Erythroblast (primary cell): Measurements from ENCODE around the gene NPIPB9.
"Not testable (repeated sequence)": the region's sequence is repeated elsewhere in the genome, so short reads cannot be mapped to it uniquely, and the experiment has no call there.

Source experiments
- DNase-seq, 2 experiments: peaks; one replicate each; lab custom pipeline; 2025; lab: John Stamatoyannopoulos, UW

The NPIPB9 gene

GRCh38 chr16:28751487-28751886, at the start of gene NPIPB9:
NPIPB9 (plus strand) TSS chr16:28751787.
- not testable (repeated sequence) for DNase-seq

- not testable (repeated sequence) for DNase-seq
Observed at GRCh38 chr16:28704246-28704645, 47.3 kb upstream of the NPIPB9 start.

DNA sequence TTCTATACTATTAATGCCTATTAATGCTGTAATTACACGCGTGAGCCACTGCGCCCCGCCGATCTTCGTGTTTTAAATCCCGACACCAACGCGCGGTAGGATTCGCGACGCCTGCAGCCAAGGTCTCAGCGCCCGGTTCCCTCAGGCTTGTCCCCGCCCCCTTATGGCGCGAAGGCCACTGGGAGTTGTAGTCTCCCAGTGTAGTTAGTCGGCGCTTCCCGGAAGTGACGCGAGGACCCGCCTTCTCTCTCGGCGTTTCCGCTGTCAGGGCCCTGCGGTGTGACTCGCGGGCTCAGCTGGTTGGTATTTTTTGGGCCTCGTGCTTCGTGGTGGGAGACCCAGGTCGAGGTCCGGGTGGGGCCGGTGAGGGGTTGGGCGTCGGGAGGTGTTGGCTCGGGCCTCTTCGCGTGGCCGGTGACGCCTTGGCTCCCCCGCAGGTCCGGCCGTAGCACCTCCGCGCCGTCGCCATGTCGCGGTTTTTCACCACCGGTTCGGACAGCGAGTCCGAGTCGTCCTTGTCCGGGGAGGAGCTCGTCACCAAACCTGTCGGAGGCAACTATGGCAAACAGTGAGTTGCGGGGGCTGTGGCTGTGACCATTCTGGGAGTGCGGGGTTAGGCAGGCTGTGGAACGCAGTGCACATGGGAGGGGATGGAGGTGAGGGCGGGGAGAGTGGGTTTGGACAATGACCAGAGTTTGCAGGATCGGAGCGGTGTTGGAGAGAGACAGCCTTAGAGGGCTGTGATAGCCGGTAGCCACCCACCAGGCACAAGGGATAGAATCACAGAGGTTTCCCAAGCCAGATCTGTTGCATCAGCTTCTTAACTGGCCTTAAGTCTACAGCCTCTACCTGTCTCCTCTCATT, 40.1 kb upstream of the NPIPB9 start, which contains the start of gene EIF3C:
Gene EIF3C (plus strand): TSS at position 245 of the 864 bp plus-strand sequence. CDS start 223 bp downstream, at position 468.
- not testable (repeated sequence) for DNase-seq

- DNase-seq = not testable (repeated sequence)
Observed at GRCh38 chr16:28722852-28723650, 28.5 kb upstream of the NPIPB9 start.

DNA sequence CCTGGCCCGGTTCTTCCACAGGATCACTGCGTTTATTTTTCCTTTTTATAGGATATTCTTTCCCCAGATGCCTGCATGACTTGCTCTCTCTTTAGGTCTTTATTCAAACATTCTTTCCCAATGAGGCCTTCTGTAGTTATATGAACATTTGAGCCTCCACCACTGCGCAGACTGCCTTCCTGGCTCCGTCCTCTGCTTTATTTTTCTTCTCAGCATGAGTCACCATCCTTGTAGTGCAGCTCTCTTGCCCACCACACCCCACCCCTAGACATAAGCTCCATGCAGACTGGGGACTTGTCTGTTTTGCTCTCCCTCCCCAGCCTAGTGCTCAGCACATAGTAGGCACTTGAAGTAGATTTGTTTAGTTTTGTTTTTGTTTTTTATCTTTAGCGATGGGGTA, 20.3 kb upstream of the NPIPB9 start:
- not testable (repeated sequence) for DNase-seq

DNA sequence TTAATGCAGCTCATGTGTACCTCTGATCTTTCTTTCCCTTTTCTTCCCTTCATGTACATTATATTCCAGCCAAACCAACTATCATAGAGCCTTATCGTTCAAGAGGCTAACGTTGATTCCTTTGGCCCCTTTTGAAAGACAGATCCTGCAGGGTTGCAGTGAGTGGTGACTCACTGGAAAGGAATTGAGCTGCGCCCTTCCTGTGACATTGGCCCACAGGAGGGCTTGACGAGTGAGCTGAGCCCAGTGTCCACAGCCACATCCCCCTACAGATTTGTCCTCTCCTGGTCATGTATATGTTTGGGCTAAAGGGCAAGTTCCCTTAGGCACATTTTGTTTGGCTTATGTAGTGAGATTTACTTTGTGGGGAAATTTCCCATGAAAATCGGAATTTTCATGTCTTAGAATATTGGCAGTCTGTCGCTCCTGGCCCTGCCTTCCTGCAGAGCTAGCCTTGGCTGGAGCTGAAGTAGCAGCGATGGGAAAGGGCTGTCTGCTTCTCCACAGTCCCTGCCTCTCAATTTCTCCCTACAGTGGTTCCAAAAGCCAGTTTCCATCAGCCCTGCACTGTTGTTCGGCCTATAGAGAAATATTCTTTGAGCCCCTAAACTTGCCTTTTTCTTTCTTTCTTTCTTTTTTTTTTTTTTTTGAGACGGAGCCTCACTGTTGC, 19.0 kb upstream of the NPIPB9 start:
- DNase-seq = not testable (repeated sequence)

GRCh38 chr16:28739787-28740186, 11.8 kb upstream of the NPIPB9 start:
- not testable (repeated sequence) for DNase-seq

DNA sequence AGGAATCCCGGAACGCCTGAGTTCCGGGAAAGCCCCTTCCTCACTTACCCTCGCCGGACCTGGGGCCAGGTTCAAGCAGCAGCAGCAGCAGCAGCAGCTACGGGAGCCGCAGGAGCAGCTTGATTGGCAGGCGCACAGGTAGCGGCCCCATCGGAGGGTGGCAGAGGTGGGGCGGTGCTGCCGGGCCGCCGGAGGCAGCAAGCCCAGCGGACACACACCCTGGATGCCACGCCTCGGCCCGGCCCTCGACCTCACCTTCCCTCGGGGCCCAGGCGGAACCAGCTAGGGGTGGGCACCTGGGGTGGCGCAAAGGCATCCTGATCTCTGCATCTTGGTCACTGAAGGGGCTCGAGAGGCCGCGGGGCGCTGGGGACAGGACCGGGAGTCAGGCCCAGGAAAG, 11.0 kb upstream of the NPIPB9 start:
- DNase-seq = not testable (repeated sequence)

DNA sequence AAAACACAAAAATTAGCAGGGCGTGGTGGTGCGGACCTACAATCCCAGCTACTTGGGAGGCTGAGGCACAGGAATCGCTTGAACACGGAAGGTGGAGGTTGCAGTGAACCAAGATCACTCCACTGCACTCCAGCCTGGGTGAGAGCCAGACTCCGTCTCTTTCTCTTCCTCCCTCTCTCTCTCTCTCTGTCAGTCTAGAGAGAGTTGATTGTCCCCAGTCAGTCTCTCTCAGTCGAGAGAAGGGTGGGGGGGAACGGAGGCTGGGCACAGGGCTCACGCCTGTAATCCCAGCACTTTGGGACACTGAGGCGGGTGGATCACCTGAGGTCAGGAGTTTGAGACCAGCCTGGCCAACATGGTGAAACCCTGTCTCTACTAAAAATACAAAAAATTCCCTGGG, 10.3 kb upstream of the NPIPB9 start:
- not testable (repeated sequence) for DNase-seq

DNA sequence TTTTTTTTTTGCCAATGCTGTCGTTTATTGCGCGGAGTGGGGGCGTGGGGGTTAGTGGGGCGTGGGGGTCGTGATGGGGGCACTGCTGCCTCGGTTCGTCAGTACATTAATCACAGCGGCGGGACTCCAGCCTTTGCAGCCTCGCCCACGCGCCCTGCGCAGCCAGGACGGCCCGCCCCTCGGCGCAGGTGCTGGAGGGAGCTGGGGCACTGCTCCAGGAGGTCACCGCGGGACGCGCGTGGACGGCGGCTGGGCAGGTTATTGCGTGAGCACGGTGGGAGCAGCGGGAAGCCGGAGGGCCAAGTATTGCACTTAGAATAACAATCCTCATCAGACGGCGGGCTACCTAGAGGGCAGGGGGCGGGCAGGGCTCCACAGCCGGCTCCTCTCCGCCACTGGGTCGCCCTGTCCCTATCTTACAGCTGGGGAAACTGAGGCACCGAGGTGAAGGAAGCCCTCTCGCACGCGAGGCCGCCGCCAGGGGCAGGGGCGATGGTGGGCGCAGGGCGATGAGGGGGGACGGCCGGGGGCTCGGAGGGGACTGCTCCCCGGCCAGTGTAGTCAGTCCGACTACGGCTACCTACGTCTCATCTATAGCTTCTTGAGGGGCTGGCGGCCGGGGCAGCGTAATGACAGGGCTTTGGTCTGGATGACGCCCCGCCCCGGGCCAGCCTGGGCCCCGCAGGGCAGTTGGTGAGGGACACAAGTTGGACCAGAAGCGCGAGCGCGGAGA, 4.8 kb upstream of the NPIPB9 start:
- not testable (repeated sequence) for DNase-seq

- not testable (repeated sequence) for DNase-seq
Observed at GRCh38 chr16:28749997-28750465, 1.6 kb upstream of the NPIPB9 start.

GRCh38 chr16:28750469-28751067, 1.0 kb upstream of the NPIPB9 start:
- DNase-seq = not testable (repeated sequence)

- DNase-seq = not testable (repeated sequence)
Observed at GRCh38 chr16:28781697-28782096, 30.1 kb downstream of the NPIPB9 start.

DNA sequence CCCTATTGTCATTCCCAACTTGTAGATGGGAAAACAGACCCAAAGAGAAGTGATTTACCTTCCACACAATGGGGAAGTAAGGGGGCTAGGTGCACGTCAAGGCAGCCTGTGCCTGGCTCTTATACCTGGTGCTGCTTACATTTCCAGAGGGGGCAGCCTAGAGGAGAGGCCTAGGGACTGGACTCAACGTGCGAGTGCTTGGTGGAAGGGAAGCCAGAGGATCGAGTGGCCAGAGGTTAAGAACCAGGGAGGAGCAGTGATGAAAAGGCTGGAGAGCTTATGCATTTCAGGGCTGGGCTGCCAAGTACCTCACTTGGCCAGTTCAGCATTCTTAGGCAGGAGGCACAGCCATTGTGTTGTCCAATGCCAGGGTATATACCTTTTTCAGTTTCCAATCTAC, 30.8 kb downstream of the NPIPB9 start:
- not testable (repeated sequence) for DNase-seq

GRCh38 chr16:28802235-28803019, 50.8 kb downstream of the NPIPB9 start:
- DNase-seq = peak; percentile 69 to 78

GRCh38 chr16:28807445-28808120, 56.0 kb downstream of the NPIPB9 start:
- not testable (repeated sequence) for DNase-seq
